ENCODE data around the gene KRT77.

KRT77 gene

DNA sequence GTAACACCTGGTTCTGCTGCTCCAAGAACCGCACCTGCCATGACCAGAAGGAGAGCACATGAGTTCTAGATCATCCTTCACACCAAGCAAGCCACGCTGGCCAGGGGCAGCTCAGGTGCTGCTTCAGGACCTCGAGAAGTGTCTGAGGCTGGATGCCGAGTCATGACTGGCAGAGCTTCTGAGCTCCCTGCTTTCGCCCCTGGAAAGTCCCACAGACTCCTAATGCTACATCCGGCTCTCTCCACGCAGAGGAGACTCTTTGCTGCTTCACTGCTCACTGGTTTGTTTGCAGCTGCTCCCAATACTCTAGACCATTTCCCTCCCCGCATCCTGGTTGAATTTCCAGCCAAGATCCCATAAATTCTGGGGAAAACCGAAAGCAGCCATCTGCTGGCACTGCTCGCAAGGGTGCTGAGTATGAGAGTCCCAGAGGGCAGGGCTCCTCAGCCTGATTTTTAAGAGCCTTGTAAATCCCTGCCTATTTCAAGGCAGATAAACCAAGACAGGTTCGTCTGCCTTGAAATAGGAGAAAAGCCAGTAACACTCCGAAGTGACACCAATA is 52.7 kb downstream of the KRT77 start:
- H3K36me3 Mint-ChIP-seq (ENCODE audit: low read depth), result no peaks in the 10 kb centered on the region
- peaks cover 9% of the 10 kb centered on the region for H3K4me1 Mint-ChIP-seq
- DNase-seq, result no peak
- peak overlapping the region; percentile 27 for H3K27ac Mint-ChIP-seq
- peaks cover 11% of the 10 kb centered on the region for H3K9me3 Mint-ChIP-seq
- no peak overlapping the region for H3K4me3 Mint-ChIP-seq
- peaks cover 10% of the 10 kb centered on the region for H3K27me3 Mint-ChIP-seq (ENCODE audit: low read depth, poor library complexity)
- TF ChIP-seq, protein P1, sequence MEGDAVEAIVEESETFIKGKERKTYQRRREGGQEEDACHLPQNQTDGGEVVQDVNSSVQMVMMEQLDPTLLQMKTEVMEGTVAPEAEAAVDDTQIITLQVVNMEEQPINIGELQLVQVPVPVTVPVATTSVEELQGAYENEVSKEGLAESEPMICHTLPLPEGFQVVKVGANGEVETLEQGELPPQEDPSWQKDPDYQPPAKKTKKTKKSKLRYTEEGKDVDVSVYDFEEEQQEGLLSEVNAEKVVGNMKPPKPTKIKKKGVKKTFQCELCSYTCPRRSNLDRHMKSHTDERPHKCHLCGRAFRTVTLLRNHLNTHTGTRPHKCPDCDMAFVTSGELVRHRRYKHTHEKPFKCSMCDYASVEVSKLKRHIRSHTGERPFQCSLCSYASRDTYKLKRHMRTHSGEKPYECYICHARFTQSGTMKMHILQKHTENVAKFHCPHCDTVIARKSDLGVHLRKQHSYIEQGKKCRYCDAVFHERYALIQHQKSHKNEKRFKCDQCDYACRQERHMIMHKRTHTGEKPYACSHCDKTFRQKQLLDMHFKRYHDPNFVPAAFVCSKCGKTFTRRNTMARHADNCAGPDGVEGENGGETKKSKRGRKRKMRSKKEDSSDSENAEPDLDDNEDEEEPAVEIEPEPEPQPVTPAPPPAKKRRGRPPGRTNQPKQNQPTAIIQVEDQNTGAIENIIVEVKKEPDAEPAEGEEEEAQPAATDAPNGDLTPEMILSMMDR (IDR thresholded peaks at IDR 0.05), result no peak

DNA sequence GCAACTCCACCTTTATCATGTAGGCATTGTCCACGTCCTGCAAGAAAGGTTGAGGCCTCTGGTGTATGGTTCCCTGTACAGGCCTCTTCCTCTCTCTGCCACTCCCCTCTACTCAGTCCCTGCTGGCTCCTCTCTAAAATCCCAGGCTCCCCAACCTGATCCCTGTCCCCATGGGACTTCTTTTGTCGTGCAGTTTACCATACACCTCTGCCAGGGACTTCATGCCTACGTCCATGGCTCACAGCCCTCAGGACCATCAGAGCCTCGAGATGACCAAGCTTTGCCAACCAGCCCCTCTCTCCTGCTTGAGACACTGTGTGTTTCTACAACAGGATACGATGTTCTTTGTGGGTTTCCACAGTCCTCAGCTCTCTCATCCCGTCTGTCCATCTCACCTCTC is 54.3 kb downstream of the KRT77 start:
- Mint-ChIP-seq H3K36me3 (ENCODE audit: low read depth) (no peaks in the 10 kb centered on the region), H3K27me3 (ENCODE audit: low read depth, poor library complexity) (peaks cover 11% of the 10 kb centered on the region), H3K9me3 (peaks cover 11% of the 10 kb centered on the region), H3K4me3 (no peak overlapping the region), H3K4me1 (peaks cover 9% of the 10 kb centered on the region), H3K27ac (no peak overlapping the region)
- TF ChIP-seq, protein P1 (IDR thresholded peaks at IDR 0.05), result no peak
- no peak for DNase-seq

DNA sequence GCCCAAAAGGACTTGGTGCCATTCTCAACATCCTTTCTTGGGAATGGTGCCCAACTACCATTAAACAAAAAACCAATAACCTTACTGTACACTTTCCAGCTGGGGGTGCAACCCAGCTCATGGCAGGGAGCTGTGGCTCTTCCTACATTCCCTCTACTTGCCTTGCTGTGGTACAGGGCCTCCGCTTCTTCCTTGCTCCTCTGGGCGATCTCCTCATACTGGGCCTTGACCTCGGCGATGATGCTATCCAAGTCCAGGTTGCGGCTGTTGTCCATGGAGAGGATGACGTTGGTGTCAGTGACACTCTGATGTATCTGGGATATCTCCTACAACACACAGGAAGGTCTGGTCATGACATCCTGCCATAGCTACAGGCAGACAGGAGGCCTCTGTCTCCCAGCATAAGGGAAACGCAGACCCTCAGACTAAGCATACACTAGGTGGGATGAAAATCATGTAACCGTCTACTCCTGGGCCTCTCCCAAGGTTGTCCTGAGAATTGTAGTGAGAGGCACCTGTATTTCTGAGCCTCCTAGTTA is 55.2 kb downstream of the KRT77 start:
- H3K4me3 Mint-ChIP-seq, result no peak overlapping the region
- no peak overlapping the region for H3K27ac Mint-ChIP-seq
- no peaks in the 10 kb centered on the region for H3K36me3 Mint-ChIP-seq (ENCODE audit: low read depth)
- TF ChIP-seq, protein P1 (IDR thresholded peaks at IDR 0.05), result no peak
- peaks cover 9% of the 10 kb centered on the region for H3K4me1 Mint-ChIP-seq
- peaks cover 11% of the 10 kb centered on the region for H3K9me3 Mint-ChIP-seq
- H3K27me3 Mint-ChIP-seq (ENCODE audit: low read depth, poor library complexity), result peaks cover 8% of the 10 kb centered on the region
- no peak for DNase-seq

DNA sequence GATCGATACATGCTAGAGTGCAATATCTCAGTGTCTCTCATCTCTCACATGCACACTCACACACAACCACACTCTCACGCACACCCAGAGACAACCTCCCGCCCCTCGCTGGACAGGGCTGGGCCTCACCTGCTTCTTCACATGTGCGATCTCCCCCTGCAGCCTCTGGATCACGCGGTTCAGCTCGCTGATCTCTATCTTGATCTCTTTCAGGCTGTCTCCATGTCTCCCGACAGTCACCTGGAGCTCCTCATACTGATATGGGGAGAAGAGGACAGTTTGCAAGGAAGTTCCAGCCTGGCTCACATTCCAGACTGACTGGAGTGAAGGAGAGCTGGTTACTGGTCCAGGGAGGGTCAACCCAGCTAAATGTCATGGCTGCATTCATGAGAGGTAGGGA is 55.7 kb downstream of the KRT77 start:
- Mint-ChIP-seq H3K27ac (no peak overlapping the region), H3K4me1 (peaks cover 9% of the 10 kb centered on the region), H3K36me3 (ENCODE audit: low read depth) (no peaks in the 10 kb centered on the region), H3K27me3 (ENCODE audit: low read depth, poor library complexity) (peaks cover 8% of the 10 kb centered on the region), H3K9me3 (peaks cover 11% of the 10 kb centered on the region), H3K4me3 (no peak overlapping the region)
- TF ChIP-seq, protein P1 (IDR thresholded peaks at IDR 0.05), result no peak
- no peak for DNase-seq

DNA sequence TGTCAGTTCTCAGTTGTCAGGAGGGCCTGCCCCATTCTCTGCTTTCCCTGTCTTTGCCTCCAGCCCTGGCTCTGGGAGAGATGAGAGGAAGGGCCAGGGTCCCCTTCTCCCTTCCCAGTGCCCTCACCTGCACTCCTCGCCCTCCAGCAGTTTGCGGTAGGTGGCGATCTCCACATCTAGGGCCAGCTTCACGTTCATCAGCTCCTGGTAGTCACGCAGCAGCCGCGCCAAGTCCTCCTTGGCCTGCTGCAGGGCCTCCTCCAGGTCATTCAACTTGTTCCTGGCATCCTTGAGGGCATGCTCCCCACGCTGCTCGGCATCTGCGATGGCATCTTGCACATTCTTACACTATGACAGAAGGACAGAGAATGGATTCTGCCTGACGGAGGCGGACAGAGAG is 56.7 kb downstream of the KRT77 start:
- no peak overlapping the region for H3K4me3 Mint-ChIP-seq
- H3K27ac Mint-ChIP-seq, result no peak overlapping the region
- H3K9me3 Mint-ChIP-seq, result peaks cover 3% of the 10 kb centered on the region
- H3K27me3 Mint-ChIP-seq (ENCODE audit: low read depth, poor library complexity), result peaks cover 8% of the 10 kb centered on the region
- no peak for DNase-seq
- no peaks in the 10 kb centered on the region for H3K36me3 Mint-ChIP-seq (ENCODE audit: low read depth)
- TF ChIP-seq, protein P1 (IDR thresholded peaks at IDR 0.05), result no peak
- H3K4me1 Mint-ChIP-seq, result peaks cover 9% of the 10 kb centered on the region

DNA sequence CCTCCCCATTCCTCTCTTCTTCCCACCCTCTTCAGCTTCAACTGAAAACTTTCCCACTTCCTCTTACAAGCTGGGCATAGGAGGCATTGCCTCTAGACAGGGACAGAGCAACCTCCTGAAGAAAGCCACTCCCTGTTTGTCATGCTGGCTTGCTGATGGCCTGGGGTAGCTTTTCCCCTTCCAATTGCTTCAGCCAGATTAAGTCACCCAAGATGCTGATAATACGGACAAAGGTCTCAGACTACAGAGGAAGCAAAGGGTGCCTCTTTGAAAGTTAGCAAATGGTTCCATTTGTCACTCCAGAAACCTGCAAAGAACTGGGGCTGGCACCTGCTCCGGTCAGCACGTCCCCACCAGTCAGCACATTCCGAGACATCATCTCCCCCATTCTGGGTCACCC is 57.3 kb downstream of the KRT77 start:
- TF ChIP-seq, protein P1 (IDR thresholded peaks at IDR 0.05), result no peak
- DNase-seq, result no peak
- no peak overlapping the region for H3K4me3 Mint-ChIP-seq
- peaks cover 8% of the 10 kb centered on the region for H3K27me3 Mint-ChIP-seq (ENCODE audit: low read depth, poor library complexity)
- H3K9me3 Mint-ChIP-seq, result no peaks in the 10 kb centered on the region
- H3K4me1 Mint-ChIP-seq, result peaks cover 9% of the 10 kb centered on the region
- no peaks in the 10 kb centered on the region for H3K36me3 Mint-ChIP-seq (ENCODE audit: low read depth)
- no peak overlapping the region for H3K27ac Mint-ChIP-seq
